ENCODE data around the gene ZBTB25.

DNA sequence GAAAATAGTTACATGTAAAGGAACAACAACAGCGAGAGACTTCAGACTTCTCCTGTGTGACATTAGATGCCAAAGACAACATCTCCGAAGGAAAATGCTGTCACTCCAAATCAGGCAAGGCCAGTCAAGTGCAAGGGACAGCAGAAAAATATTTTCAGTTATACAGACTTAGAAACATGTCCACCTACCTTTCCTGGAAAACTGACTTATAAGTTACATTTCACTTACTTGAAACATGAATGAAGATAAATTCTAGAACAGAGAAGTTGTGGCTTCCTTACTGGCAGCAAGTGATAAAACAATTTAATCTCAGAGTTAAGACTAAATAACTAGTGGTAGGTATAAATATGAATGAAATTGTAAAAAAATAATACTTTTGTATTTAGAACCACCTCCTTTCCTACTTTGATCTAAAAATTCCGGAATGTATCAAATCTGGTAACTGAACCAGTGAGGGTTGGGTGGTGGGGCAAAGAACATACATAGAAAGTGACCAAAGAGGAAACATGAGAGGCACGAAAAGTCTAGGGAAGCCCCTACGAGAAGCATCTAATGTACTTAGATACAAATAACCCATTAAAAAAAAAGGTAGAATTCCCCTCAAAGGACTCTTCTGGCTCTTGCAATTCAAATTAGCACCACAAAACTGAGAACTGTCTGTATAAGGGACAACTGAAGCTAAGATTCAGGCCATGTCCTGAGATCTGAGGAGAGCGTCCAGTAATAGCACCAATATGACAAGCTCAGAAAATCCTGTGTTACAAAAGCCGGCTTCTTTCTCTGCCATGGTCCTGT is 94.3 kb downstream of the ZBTB25 start:
- TF ChIP-seq, protein P1, sequence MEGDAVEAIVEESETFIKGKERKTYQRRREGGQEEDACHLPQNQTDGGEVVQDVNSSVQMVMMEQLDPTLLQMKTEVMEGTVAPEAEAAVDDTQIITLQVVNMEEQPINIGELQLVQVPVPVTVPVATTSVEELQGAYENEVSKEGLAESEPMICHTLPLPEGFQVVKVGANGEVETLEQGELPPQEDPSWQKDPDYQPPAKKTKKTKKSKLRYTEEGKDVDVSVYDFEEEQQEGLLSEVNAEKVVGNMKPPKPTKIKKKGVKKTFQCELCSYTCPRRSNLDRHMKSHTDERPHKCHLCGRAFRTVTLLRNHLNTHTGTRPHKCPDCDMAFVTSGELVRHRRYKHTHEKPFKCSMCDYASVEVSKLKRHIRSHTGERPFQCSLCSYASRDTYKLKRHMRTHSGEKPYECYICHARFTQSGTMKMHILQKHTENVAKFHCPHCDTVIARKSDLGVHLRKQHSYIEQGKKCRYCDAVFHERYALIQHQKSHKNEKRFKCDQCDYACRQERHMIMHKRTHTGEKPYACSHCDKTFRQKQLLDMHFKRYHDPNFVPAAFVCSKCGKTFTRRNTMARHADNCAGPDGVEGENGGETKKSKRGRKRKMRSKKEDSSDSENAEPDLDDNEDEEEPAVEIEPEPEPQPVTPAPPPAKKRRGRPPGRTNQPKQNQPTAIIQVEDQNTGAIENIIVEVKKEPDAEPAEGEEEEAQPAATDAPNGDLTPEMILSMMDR (IDR thresholded peaks at IDR 0.05), result no peak
- no peak for TF ChIP-seq POLR2A (IDR thresholded peaks at IDR 0.05)
